Tibial nerve (tissue), 4 donors: ENCODE data around the gene ANAPC15. TPM values are rescaled to one million over a fixed set of nuclear protein-coding genes. Genes with fewer than 3 reads are reported as not detected.

Experiments used
- DNase-seq, 2 donors: peaks; one replicate each; pipeline ENCODE4 v3.0.0-alpha.2; 2019; ENCODE audit warnings: low spot score in 2 of 2
- H3K27ac ChIP-seq, 4 donors: fragments of 200-600 bp; sonication (generic) in 3 of 4; one replicate each; pipeline ENCODE4 v1.5.1; 2017 to 2019; ENCODE audit warnings: mild to moderate bottlenecking in 1 of 4
- H3K27me3 ChIP-seq, 2 donors: fragments of 200-600 bp; sonication (generic) in 1 of 2; one replicate each; pipeline versions ENCODE4 v1.5.1 to v1.6.0; 2017 to 2019
- H3K36me3 ChIP-seq, 3 donors: fragments of 200-600 bp; sonication (generic); one replicate each; pipeline ENCODE4 v1.5.1; 2018 to 2019
- H3K4me1 ChIP-seq, 4 donors: fragments of 200-600 bp; sonication (generic) in 3 of 4; one replicate each; pipeline ENCODE4 v1.5.1; 2017 to 2019
- H3K4me3 ChIP-seq, 4 donors: fragments of 200-600 bp; sonication (generic) in 3 of 4; one replicate each; pipeline ENCODE4 v1.5.1; 2017 to 2019; ENCODE audit warnings: mild to moderate bottlenecking in 1 of 4, moderate library complexity in 1 of 4
- H3K9me3 ChIP-seq, 4 donors: fragments of 200-600 bp; sonication (generic) in 3 of 4; one replicate each; pipeline ENCODE4 v1.5.1; 2017 to 2019
- CTCF ChIP-seq, 5 experiments: fragments of 200-600 bp in 3 of 5; fragments of 450-650 bp in 2 of 5; sonication (generic) in 3 of 5; IDR thresholded peaks; one replicate each; pipeline ENCODE4 v1.5.1; 2016 to 2019; ENCODE audit warnings: antibody characterized with exemption in 5 of 5, mild to moderate bottlenecking in 3 of 5, moderate library complexity in 2 of 5
- EP300 ChIP-seq, 2 donors: sonication (generic); formaldehyde crosslinking; IDR thresholded peaks; one replicate each; pipeline ENCODE4 v1.6.1; 2017; ENCODE audit warnings: antibody characterized with exemption in 2 of 2, mild to moderate bottlenecking in 1 of 2
- POLR2A ChIP-seq, 2 donors: fragments of 450-650 bp; IDR thresholded peaks; one replicate each; pipeline ENCODE4 v1.6.1; 2017; ENCODE audit warnings: antibody characterized with exemption in 2 of 2, mild to moderate bottlenecking in 2 of 2, moderate library complexity in 2 of 2
- WGBS, 2 donors: methylation state at CpG; one replicate each; pipeline ENCODE4 v1.1.5; 2018; 5-methylcytosine and 5-hydroxymethylcytosine counted together
- total RNA-seq, 4 donors: library from RNA; depleted of rRNA; stranded (reverse); fragments of >200 nt; gene quantifications; one replicate each; pipeline ENCODE4 v1.1.0, GENCODE V29; 2016

The ANAPC15 gene
- total RNA-seq, 4 donors from 2014 or later = 20.8 to 36.7 (median 30.8) TPM

- peaks cover 0 to 55% (median 24%) of the 10 kb centered on the region in 4 donors for H3K4me1 ChIP-seq
- no peak for DNase-seq
- no peak overlapping the region for H3K4me3 ChIP-seq
- 80 to 85% methylated on average over 7 of the region's 7 CpGs for WGBS, 2 donors
- no peaks in the 10 kb centered on the region for H3K27me3 ChIP-seq
- H3K9me3 ChIP-seq = no peaks in the 10 kb centered on the region
- peak overlapping the region; percentile 10 to 94 (median 78) for H3K27ac ChIP-seq
- TF ChIP-seq CTCF (IDR thresholded peaks at IDR 0.05) (no peak), POLR2A (IDR thresholded peaks at IDR 0.05) (no peak)
- H3K36me3 ChIP-seq = peaks cover 0 to 7% (median 0%) of the 10 kb centered on the region in 3 donors
Observed at GRCh38 chr11:72070491-72070890, 42.0 kb downstream of the ANAPC15 start.

- Histone ChIP-seq H3K36me3 (peaks cover 0 to 7% (median 0%) of the 10 kb centered on the region in 3 donors), H3K4me3 (no peak overlapping the region), H3K9me3 (no peaks in the 10 kb centered on the region), H3K27ac (peak overlapping the region; percentile 10 to 94 (median 78)), H3K27me3 (no peaks in the 10 kb centered on the region), H3K4me1 (peaks cover 0 to 55% (median 24%) of the 10 kb centered on the region in 4 donors)
- DNase-seq = peak; percentile 67 to 79
- 0% methylated on average over 2 of the region's 2 CpGs for WGBS, 2 donors
- TF ChIP-seq CTCF (IDR thresholded peaks at IDR 0.05) = no peak
- TF ChIP-seq POLR2A (IDR thresholded peaks at IDR 0.05) = peak; percentile 11 to 28
- peak in 1 of 2 donors; percentile 67 for TF ChIP-seq EP300 (IDR thresholded peaks at IDR 0.05)
Observed at GRCh38 chr11:72069787-72070251, 42.7 kb downstream of the ANAPC15 start.

- H3K36me3 ChIP-seq = peaks cover 0 to 7% (median 0%) of the 10 kb centered on the region in 3 donors
- no peak for TF ChIP-seq CTCF (IDR thresholded peaks at IDR 0.05)
- TF ChIP-seq EP300 (IDR thresholded peaks at IDR 0.05) = no peak
- no peak for TF ChIP-seq POLR2A (IDR thresholded peaks at IDR 0.05)
- H3K4me3 ChIP-seq = no peak overlapping the region
- peaks cover 0 to 55% (median 24%) of the 10 kb centered on the region in 4 donors for H3K4me1 ChIP-seq
- H3K9me3 ChIP-seq = no peaks in the 10 kb centered on the region
- H3K27me3 ChIP-seq = no peaks in the 10 kb centered on the region
- no peak for DNase-seq
- H3K27ac ChIP-seq = peak overlapping the region; percentile 10 to 94 (median 78)
Observed at GRCh38 chr11:72069200-72069599, 43.3 kb downstream of the ANAPC15 start.

GRCh38 chr11:72067676-72068075, 44.8 kb downstream of the ANAPC15 start:
- Histone ChIP-seq H3K36me3 (peaks cover 0 to 7% (median 0%) of the 10 kb centered on the region in 3 donors), H3K4me1 (peaks cover 0 to 55% (median 24%) of the 10 kb centered on the region in 4 donors), H3K27me3 (no peaks in the 10 kb centered on the region), H3K9me3 (no peaks in the 10 kb centered on the region), H3K4me3 (no peak overlapping the region), H3K27ac (peak overlapping the region in 2 of 4 donors; percentile 61 to 86)
- TF ChIP-seq CTCF (IDR thresholded peaks at IDR 0.05) = no peak
- TF ChIP-seq POLR2A (IDR thresholded peaks at IDR 0.05) = no peak
- no peak for TF ChIP-seq EP300 (IDR thresholded peaks at IDR 0.05)
- no peak for DNase-seq

- Histone ChIP-seq H3K4me1 (peaks cover 0 to 52% (median 24%) of the 10 kb centered on the region in 4 donors), H3K4me3 (no peak overlapping the region), H3K9me3 (no peaks in the 10 kb centered on the region), H3K36me3 (peaks cover 0 to 7% (median 0%) of the 10 kb centered on the region in 3 donors), H3K27me3 (no peaks in the 10 kb centered on the region), H3K27ac (peak overlapping the region in 2 of 4 donors; percentile 43 to 61)
- no peak for DNase-seq
- TF ChIP-seq CTCF (IDR thresholded peaks at IDR 0.05) (no peak), EP300 (IDR thresholded peaks at IDR 0.05) (no peak), POLR2A (IDR thresholded peaks at IDR 0.05) (no peak)
Observed at GRCh38 chr11:72067266-72067665, 45.2 kb downstream of the ANAPC15 start.
